Astrocyte of the hippocampus (primary cell): ENCODE data around the gene CHST8.

Source experiments
- DNase-seq: peaks from one replicate; pipeline ENCODE4 v3.0.0; 2011; ENCODE audit warnings: low read depth, low spot score

The CHST8 gene

GRCh38 chr19:33713194-33713593 is 91.4 kb downstream of the CHST8 start:
- DNase-seq = no peak

GRCh38 chr19:33714149-33714548 is 92.4 kb downstream of the CHST8 start:
- DNase-seq = no peak

- no peak for DNase-seq
Measured at GRCh38 chr19:33715462-33715861, 93.7 kb downstream of the CHST8 start.

- no peak for DNase-seq
Measured at GRCh38 chr19:33717878-33718277, 96.1 kb downstream of the CHST8 start.

GRCh38 chr19:33718651-33719254 is 97.0 kb downstream of the CHST8 start:
- no peak for DNase-seq

- no peak for DNase-seq
Measured at GRCh38 chr19:33719366-33720154, 97.8 kb downstream of the CHST8 start.

- no peak for DNase-seq
Measured at GRCh38 chr19:33720155-33720493, 98.4 kb downstream of the CHST8 start.

- no peak for DNase-seq
Measured at GRCh38 chr19:33720691-33721682, 99.2 kb downstream of the CHST8 start.

- DNase-seq = no peak
Measured at GRCh38 chr19:33721735-33722297, 100.1 kb downstream of the CHST8 start.

- no peak for DNase-seq
Measured at GRCh38 chr19:33722456-33723239, 100.9 kb downstream of the CHST8 start.

- no peak for DNase-seq
Measured at GRCh38 chr19:33723512-33723911, 101.8 kb downstream of the CHST8 start.

- DNase-seq = no peak
Measured at GRCh38 chr19:33724021-33724720, 102.4 kb downstream of the CHST8 start.

GRCh38 chr19:33724721-33725060 is 102.9 kb downstream of the CHST8 start:
- no peak for DNase-seq

GRCh38 chr19:33725567-33725966 is 103.8 kb downstream of the CHST8 start:
- no peak for DNase-seq

GRCh38 chr19:33726756-33727155 is 105.0 kb downstream of the CHST8 start:
- DNase-seq = no peak

- DNase-seq = no peak
Measured at GRCh38 chr19:33727331-33727998, 105.7 kb downstream of the CHST8 start.

GRCh38 chr19:33728141-33728540 is 106.4 kb downstream of the CHST8 start:
- DNase-seq = no peak

GRCh38 chr19:33730858-33731607 is 109.3 kb downstream of the CHST8 start:
- DNase-seq = no peak

- DNase-seq = no peak
Measured at GRCh38 chr19:33731881-33732280, 110.1 kb downstream of the CHST8 start.
